ENCODE results near the gene VSTM4.

The VSTM4 gene

GRCh38 chr10:49070701-49071100, 44.6 kb downstream of the VSTM4 start:
- DNase-seq (ENCODE audit: low spot score) = no peak

- DNase-seq (ENCODE audit: low spot score) = no peak
These were observed 46.6 kb downstream of the VSTM4 start for GRCh38 chr10:49068672-49069217.

GRCh38 chr10:49068209-49068608, 47.1 kb downstream of the VSTM4 start:
- DNase-seq (ENCODE audit: low spot score) = no peak

- DNase-seq (ENCODE audit: low spot score) = no peak
These were observed 48.2 kb downstream of the VSTM4 start for GRCh38 chr10:49066944-49067730.

- no peak for DNase-seq (ENCODE audit: low spot score)
These were observed 53.1 kb downstream of the VSTM4 start for GRCh38 chr10:49062229-49062628.

- DNase-seq (ENCODE audit: low spot score) = no peak
These were observed 53.7 kb downstream of the VSTM4 start for GRCh38 chr10:49061667-49062066.

GRCh38 chr10:49058463-49059255, 56.7 kb downstream of the VSTM4 start:
- no peak for DNase-seq (ENCODE audit: low spot score)

GRCh38 chr10:49057231-49057880, 58.0 kb downstream of the VSTM4 start:
- no peak for DNase-seq (ENCODE audit: low spot score)

GRCh38 chr10:49056356-49056755, 59.0 kb downstream of the VSTM4 start:
- DNase-seq (ENCODE audit: low spot score) = no peak

- DNase-seq (ENCODE audit: low spot score) = no peak
These were observed 60.0 kb downstream of the VSTM4 start for GRCh38 chr10:49055221-49055849.

- no peak for DNase-seq (ENCODE audit: low spot score)
These were observed 60.6 kb downstream of the VSTM4 start for GRCh38 chr10:49054753-49055152.

- DNase-seq (ENCODE audit: low spot score) = no peak
These were observed 61.2 kb downstream of the VSTM4 start for GRCh38 chr10:49053998-49054692.

GRCh38 chr10:49053053-49053997, 62.0 kb downstream of the VSTM4 start:
- peak; percentile 44 for DNase-seq (ENCODE audit: low spot score)

GRCh38 chr10:49052069-49052468, 63.3 kb downstream of the VSTM4 start:
- DNase-seq (ENCODE audit: low spot score) = no peak

GRCh38 chr10:49050906-49051305, 64.4 kb downstream of the VSTM4 start:
- no peak for DNase-seq (ENCODE audit: low spot score)

GRCh38 chr10:49050366-49050765, 65.0 kb downstream of the VSTM4 start:
- no peak for DNase-seq (ENCODE audit: low spot score)

GRCh38 chr10:49049660-49050059, 65.7 kb downstream of the VSTM4 start:
- DNase-seq (ENCODE audit: low spot score) = no peak

- DNase-seq (ENCODE audit: low spot score) = no peak
These were observed 68.1 kb downstream of the VSTM4 start for GRCh38 chr10:49047128-49047639.

- no peak for DNase-seq (ENCODE audit: low spot score)
These were observed 70.8 kb downstream of the VSTM4 start for GRCh38 chr10:49044293-49045193.
